GM21528 (cell line): ENCODE data around the gene PPM1H.
"Not testable (repeated sequence)": the region's sequence is repeated elsewhere in the genome, so short reads cannot be mapped to it uniquely, and the experiment has no call there.

Experiments used
- ATAC-seq: cut with Tn5 transposase; IDR thresholded peaks from one replicate; pipeline ENCODE4 v1.9.1; 2021; ENCODE audit warnings: mild to moderate bottlenecking, moderate library complexity; ENCODE audit not compliant: unreplicated experiment, low FRiP score

Gene PPM1H

GRCh38 chr12:62694632-62695031 is 240.3 kb downstream of the PPM1H start:
- peak; percentile 59 for ATAC-seq

DNA sequence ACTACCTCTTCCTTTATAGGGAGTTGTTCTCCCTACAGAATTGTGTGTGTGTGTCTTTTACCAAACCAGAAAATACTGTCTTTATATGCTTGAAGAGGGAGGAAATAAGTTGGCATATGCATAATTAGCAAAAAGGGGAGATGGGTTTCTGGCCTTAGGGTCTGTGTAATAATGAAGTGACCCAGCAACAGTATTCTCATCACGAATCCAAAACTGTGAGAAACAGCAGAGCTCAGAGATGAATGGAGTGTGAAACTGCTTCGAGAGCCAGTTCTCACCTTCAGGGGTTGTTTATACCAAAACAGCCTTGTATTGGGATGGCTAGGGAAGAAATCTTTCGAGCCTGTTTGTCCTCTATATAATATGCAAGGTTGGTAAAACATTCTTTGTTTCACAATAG is 240.8 kb downstream of the PPM1H start:
- ATAC-seq, result no peak

- no peak for ATAC-seq
Observed at GRCh38 chr12:62693376-62694050, 241.4 kb downstream of the PPM1H start.

- no peak for ATAC-seq
Observed at GRCh38 chr12:62692884-62693283, 242.1 kb downstream of the PPM1H start.

DNA sequence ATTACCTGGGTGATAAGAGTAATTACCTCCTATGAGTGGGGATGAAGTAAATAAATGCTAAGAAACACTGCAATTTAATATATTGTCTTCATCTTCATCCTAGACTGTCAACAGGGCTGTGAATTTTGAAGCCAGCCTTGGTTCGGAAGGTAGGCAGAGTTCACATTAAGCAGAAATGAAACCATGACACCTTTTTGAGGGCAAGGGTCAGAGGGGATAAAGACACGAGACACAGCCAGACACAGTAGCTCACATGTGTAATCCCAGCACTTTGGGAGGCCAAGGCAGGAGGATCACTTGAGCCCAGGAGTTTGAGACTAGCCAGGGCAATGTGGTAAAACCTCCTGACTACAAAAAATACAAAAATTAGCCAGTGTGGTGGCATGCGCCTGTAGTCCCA is 243.6 kb downstream of the PPM1H start:
- ATAC-seq, result no peak

DNA sequence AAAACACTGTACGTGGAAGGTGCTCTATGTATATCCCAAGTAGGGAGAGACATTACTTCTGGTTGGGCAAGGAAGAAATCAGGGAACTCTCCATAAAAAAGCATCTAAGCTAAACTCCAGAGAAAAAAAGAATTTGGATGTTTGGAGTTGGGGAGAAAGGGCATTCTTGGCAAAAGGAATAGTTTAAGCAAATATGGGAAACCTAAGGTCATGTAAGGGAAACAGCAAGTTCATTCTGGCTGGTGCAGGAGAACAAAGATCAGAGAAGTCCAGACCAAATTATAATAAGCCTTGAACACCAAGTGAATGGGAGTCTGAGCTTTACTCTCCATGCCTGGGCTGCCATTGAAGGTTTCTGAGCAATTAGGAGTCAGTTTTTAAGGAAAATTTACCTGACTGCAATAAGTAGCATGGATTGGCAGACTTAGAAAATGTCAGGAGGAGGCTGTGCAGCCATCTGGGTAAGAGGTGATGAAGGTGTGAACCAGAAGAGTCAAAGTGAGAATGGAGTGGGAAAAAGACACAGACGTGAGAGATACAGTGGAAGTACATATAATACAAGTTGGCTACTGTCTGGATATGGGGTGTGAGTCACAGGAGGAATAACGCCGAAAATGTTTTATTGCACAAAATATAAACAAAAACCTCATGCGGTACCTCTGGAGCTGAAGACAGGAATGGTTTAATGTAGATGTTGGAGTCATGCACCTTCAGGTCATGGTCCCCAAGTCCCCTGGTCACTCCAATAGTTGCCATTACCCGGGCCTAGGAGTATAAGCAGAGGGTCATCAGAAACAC is 245.7 kb downstream of the PPM1H start:
- no peak for ATAC-seq

DNA sequence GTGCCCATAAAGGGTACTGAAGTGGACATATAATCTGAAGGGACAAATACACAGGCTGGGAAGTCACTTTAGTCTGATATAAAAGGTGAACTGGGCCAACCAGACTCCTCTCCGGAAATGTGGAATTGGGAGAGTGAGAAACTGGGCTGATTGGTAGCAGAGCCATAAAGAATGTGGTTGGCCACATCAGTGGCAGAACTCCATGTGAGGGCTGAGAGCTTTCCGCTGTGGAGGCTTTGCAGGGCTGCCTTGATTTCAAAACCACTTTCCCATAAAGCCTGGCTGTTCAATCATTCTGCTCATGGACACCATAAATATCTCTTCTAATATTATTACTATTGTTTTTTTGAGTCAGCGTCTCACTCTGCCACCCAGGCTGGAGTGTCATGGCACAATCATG is 248.0 kb downstream of the PPM1H start:
- no peak for ATAC-seq

- no peak for ATAC-seq
Observed at GRCh38 chr12:62684570-62685295, 250.2 kb downstream of the PPM1H start.

GRCh38 chr12:62683776-62684569 is 251.0 kb downstream of the PPM1H start:
- ATAC-seq, result no peak

DNA sequence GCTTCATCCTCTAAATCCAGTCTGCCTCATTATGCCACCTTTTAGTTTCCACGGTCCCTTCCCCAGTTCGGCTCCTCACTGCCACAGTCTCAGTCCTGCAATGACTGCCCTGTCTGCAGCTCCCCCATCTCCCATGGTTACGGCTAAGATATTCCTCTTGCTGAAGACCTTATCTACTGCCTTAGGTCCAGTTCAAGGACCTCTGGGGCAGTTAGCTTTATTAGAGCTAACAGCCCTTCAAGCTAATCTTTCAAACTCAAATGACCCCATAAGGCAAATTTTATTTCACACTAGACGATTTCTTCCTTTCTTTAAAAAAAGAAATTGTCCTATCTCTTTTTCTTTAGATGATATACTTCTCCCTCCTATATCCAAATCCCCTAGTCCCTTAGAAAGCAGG is 253.6 kb downstream of the PPM1H start:
- ATAC-seq, result no peak

GRCh38 chr12:62679608-62680007 is 255.3 kb downstream of the PPM1H start:
- no peak for ATAC-seq

DNA sequence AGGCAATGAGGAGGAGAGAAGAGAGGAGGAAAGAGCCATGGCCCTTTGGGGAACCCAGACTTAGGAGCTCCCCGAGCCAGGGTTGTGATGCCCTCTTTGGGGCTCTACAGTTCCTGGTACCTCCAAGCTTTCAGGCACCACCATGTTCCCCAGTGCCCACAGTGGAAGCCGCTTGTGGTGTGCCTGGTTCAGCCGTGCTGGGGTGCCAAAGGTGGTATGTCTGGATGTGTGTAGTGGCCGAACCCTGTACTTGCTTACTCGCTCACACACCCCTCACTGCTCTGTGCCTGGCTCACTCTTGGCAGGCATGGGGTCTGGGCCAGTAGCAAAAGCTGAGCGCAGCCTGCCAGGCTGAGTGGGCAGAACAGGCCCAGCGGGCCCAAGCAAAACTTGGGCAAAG is 257.6 kb downstream of the PPM1H start:
- no peak for ATAC-seq

DNA sequence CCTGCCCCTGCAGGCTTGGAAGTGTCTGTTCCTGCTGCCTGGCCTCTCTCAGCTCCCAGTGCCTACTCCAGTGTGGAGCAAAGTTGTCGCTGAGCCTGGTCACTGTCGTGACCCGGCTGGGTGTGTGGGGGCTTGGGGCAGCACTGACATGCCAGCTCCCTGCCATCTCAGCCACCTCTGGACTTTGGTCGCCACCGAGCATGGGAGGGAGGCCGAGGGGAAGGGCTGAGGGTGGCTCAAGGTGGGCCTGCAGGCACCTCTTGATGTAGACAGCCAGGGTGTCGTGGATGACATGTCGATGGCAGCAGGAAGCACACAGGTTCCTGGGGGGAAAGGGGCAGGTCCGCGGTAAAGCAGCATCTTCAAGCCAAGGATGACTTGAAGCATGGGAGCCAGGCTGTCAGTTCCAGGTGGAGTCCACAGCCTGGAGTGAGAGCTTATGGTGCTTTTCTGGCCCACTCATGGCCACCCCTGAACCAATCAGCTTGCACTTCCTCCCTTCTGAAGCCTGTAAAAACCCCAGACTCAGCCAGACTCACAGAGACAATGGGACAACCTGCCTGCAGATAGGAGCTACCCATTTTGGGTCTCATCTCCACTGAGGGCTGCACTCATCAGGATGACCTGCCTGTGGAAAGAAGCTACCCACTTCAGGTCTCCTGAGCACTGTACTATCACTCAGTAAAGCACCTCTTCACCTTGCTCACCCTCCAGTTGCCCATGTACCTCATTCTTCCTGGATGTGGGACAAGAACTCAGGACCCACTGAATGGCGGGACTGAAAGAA is 258.2 kb downstream of the PPM1H start:
- ATAC-seq, result no peak

DNA sequence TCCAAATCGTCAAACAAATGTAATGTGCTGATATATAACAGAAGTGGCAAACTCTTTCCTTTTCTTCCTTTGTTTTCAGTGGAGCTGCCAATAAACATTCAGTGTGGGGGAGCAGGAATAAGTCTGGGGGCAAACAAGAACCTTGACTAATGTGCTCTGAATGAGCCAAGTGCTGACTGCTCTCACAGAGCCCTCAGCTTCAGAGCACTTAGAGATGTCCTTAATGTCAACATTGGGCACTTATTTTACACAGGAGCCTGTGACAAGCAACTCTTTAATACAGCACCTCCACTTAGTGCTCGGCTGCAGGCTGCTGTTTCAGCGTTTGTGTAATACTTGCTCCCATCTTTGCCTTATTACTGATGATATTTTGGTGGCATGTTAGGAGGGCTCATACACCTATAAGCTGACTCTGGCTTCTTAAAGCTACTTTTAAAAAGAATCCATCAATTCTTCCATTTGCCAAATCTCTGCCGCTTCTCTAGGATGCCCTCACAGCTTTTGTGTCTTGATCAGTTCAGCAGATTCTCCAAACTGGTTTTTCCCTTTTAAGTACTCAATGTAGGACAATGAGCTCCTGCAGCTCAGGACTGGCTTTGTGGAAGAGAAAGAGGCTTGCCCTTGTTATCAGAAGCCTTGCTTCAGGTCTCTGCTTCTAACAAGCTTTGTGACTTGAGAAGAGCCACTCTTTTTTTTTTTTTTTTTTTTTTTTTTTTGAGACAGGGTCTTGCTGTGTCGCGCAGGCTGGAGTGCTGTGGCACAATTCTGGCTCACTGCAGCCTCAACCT is 261.7 kb downstream of the PPM1H start:
- ATAC-seq, result no peak

GRCh38 chr12:62670986-62671720 is 263.8 kb downstream of the PPM1H start:
- ATAC-seq, result no peak

DNA sequence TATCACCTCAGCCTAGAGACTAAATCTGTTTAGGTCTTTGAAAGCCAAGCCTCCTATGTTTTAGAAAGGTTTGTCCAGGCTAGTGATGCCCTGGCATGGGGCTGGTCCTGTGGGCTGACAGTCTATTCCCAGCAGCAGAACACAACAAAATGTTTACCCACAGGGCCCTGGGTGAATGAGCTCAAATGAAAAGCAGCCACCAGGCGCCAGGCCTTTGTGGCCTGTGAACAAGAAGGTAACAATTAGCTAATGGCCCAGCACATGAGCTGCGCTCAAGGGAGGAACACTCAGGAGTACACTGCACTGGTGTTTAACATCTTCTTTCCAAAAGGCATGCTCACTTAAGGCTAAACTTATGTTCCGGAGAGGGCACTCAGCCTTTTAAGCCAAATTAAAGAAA is 266.2 kb downstream of the PPM1H start:
- ATAC-seq, result no peak

DNA sequence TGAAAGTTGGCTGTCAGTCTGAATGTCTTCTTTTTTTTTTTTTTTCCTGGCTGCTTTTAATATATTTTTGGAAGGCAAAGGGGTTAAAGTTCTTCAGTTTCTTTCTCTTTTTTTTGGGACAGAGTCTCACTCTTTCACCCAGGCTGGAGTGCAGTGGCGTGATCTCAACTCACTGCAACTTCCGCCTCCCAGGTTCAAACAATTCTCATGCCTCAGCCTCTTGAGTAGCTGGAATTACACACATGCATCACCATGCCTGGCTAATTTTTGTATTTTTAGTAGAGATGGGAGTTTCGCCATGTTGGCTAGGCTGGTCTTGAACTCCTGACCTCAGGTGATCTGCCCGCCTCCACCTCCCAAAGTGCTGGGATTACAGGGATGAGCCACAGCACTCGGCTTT is 270.0 kb downstream of the PPM1H start:
- not testable (repeated sequence) for ATAC-seq

DNA sequence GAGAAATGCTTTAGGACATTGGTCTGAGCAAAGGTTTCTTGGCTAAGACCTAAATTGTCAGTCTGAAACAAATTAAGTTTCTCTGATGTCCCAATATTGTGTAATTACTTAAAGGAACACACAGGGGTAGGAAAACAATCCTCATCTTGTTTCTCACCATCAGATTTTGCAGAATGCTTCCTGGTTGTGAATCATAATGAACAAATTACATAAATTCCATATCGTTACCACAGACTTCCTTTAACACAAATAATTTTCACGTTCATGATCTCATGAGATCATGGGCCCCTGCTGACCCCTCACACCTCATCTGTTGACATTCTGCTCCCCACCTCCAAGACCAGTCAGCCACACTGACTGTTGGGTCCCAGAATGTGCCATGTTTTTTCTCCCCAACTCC is 274.2 kb downstream of the PPM1H start:
- ATAC-seq, result no peak
